SH-SY5Y (cell line): ENCODE measurements around the gene CST2.

Experiments
- GATA2 ChIP-seq: IDR thresholded peaks from 2 replicates; pipeline ENCODE4 v1.6.1; 2011; ENCODE audit warnings: mild to moderate bottlenecking, low read depth, low read length
- GATA3 ChIP-seq: IDR thresholded peaks from 2 replicates; pipeline ENCODE4 v1.6.1; 2011; ENCODE audit warnings: low read depth, mild to moderate bottlenecking, low read length, moderate library complexity

- TF ChIP-seq GATA2 (no peak), GATA3 (no peak)
Observed at GRCh38 chr20:23841693-23842092, 15.2 kb upstream of the CST2 start.
